GM18873 (cell line): ENCODE results near the gene RPS26.
A peak's percentile ranks its signal among the peaks of the same experiment; 100 is the strongest.
"Not testable (repeated sequence)": the region's sequence is repeated elsewhere in the genome, so short reads cannot be mapped to it uniquely, and the experiment has no call there.

ENCODE experiments used
- ATAC-seq: cut with Tn5 transposase; IDR thresholded peaks from one replicate; pipeline ENCODE4 v1.9.1; 2021; ENCODE audit warnings: mild to moderate bottlenecking, moderate library complexity, moderate number of reproducible peaks; ENCODE audit not compliant: unreplicated experiment, low FRiP score

RPS26 gene

DNA sequence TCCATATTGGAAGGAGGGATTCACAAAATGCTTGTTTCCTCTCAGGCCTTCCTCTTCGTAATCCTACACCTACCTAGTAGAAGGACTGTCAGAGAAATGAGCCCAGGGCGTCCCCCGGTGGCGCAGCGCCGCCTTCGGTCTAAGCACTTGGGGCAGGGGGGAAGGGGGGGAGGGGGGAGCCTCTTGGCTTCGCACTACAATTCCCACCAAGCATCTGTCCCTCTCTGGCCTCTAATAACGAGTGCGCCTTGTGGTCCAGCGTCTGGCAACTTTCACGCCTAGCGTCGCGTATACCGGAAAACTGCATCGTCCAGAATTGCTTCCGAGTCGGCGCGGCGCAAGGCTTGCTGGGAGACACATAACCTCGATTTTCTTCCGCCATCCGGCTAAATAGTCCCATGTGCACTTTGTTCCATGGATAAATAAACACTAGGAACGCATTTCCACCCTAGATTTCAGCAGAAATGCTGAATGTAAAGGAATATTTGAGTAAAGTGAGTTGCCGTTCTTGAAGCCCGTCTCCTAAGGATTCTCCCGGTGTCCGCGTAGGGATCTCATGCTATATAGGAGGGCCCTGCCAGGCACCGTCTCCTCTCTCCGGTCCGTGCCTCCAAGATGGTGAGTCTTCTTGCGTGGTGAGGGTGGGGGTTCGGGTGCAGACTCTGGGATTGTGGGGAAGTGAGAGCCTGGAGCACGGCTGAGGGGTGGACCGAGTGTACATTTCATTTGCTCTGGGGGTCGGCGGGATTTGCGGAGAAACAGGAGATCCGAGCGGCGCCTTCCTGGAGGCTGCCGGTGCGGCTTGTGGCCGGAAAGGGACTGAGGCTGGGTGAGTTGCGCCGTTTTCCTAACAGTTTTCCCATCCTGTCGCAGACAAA is at the start of gene RPS26:
TSS of gene RPS26 (plus strand) at position 367 of the 878 bp plus-strand sequence. CDS start at position 616, 249 bp downstream.
- ATAC-seq, result peak; percentile 90

- ATAC-seq, result no peak
Observed at GRCh38 chr12:55993230-55993853, 48.4 kb upstream of the RPS26 start.

- ATAC-seq, result no peak
Observed at GRCh38 chr12:55995366-55995765, 46.4 kb upstream of the RPS26 start.

GRCh38 chr12:55996201-55996714 is 45.5 kb upstream of the RPS26 start:
- ATAC-seq, result no peak

DNA sequence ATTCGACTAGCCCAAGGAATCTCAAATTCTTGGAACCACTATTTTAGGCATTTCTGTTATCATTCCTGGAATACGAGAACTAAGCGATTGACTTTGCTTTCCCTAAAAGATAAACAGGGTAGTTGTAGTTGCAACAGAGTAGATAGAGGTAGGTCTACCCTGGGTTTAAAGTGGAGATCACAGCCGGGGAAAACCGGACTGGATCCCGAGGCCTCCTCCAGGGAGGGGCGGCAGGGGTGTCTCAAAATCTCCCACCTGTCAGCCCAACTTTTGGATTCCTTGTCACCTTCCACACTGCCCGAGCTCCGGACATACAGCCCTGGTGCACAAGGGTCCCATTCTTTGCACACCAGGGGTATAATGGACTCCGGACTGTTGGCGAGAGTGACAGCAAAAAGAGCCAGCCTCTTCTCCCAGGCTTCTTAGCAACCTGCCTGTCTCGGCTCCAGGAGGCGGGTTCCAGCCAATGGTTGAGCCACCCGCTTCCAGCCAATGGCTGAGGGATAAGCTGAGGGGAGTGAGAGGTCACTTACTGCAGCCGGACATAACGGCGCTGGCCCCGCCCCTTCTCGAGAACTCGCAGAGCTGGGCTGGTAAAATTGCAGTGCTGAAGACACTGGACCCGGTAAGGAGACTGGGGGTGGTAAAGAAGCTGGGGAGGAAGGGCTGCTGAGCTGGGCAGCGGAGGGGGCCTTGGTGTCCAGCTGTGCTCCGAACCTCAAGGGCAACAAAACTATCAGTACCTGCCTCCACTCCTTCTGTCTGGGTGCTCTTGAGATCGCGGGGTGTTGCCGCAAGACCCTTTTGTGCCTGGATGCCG is 44.8 kb upstream of the RPS26 start, which contains the start of gene SUOX:
TSS of gene SUOX (plus strand) at position 562 of the 820 bp plus-strand sequence. CDS start 4,946 bp downstream, outside the sequence.
- ATAC-seq, result peak; percentile 98

DNA sequence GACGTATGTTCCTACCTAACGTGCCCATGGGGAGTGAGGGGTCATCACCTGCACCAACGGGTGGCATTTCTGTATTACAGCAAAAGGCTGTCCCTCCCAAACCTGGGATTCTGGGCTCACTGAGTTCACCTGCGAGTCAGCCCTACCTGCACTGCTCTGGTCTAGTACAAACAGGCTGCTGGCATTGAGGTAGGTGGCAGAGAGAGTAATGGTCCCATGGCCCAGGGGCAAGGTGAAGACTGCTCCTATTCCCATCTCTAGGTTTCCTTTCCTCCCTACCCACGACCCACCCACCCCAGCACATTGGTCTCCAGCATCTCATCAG is 44.2 kb upstream of the RPS26 start:
- no peak for ATAC-seq

- ATAC-seq, result not testable (repeated sequence)
Observed at GRCh38 chr12:55999522-55999921, 42.2 kb upstream of the RPS26 start.

DNA sequence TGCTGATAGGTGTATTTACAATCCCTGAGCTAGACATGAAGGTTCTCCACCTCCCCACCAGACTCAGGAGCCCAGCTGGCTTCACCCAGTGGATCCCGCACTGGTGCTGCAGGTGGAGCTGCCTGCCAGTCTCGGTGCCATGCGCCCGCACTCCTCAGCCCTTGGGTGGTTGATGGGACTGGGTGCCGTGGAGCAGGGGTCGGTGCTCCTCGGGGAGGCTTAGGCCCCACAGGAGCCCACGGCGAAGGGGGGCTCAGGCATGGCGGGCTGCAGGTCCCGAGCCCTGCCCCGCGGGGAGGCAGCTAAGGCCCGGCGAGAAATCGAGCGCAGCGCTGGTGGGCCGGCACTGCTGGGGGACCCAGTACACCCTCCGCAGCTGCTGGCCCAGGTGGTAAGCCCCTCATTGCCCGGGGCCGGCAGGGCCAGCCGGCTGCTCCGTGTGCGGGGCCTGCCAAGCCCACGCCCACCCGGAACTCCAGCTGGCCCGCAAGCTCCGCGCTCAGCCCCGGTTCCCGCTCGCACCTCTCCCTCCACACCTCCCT is 41.6 kb upstream of the RPS26 start:
- not testable (repeated sequence) for ATAC-seq

DNA sequence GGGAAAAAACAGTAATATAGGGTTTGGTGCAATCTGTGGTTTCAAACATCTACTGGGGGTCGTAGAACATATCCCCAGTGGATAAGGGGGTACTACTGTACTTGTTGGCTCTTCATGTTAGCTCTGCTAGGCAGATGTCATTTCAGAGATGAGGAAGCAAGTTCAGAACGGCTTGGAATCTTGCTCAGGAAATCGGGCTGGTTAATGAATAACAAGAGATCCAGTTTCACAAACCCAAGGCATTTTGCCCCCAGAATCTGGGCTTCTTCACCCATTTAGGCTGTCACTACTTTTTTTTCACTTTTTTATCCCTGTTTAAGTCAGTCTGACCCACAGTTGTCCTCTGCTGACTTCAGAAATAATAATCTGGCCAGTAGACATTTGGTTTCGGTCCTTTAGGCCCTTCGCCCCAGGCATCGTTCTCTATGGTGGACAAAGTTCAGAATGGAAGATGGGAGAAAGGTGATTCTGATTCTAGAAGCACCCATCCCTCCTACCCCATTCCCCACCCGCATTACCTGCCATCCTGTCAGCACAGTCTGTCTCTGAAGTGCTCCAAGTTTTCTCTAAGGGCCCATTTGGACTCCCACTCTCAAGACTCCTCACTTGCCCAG is 40.1 kb upstream of the RPS26 start:
- ATAC-seq, result no peak

GRCh38 chr12:56003376-56003775 is 38.3 kb upstream of the RPS26 start:
- ATAC-seq, result not testable (repeated sequence)

- ATAC-seq, result no peak
Observed at GRCh38 chr12:56004211-56004610, 37.5 kb upstream of the RPS26 start.

- ATAC-seq, result no peak
Observed at GRCh38 chr12:56007564-56008559, 33.9 kb upstream of the RPS26 start.

- ATAC-seq, result no peak
Observed at GRCh38 chr12:56010111-56010570, 31.6 kb upstream of the RPS26 start.

- no peak for ATAC-seq
Observed at GRCh38 chr12:56011509-56012090, 30.1 kb upstream of the RPS26 start.

DNA sequence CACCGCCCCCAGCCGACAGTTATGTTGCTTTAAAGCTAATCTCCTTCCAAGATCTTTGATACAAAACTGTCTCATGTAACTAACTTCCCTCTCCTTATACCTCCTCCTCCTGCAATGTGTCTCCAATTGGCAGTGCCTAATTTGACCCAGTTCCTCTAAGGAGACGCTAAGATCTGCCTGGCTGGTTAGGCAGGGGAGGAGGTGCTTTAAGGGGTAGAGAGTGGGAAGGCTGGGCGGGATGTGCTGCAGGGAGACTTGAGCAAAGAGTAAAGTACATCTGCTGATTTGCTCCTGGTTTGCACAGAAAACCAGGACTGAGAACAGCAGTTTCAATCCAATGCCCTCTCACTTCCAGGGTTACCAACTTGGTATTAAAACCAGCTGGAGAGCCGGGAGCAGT is 28.2 kb upstream of the RPS26 start:
- no peak for ATAC-seq

DNA sequence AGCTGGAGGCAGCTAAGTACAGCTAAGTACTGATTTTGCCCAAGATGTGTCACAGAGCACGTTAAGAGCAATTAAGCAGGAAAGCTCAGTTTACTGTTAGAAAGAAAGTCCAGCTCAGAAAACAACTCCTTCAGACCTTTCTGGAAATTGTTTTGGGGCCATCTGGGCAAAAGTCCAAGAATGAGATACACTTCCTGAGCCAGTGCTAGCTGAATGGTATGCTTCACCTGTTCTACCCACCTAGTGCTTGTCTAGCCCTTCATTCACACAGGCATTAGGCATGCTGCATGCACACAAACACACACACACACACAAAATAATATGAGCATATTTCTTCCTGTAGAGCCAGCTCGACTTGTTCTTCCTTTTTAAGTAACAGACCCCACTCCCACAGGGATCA is 27.5 kb upstream of the RPS26 start:
- ATAC-seq, result no peak

GRCh38 chr12:56017181-56017580 is 24.5 kb upstream of the RPS26 start:
- no peak for ATAC-seq

GRCh38 chr12:56018356-56018755 is 23.4 kb upstream of the RPS26 start:
- ATAC-seq, result no peak
